Peyer's patch (tissue), 4 donors: Measurements from ENCODE around the gene ZBTB38. TPM values are rescaled to one million over a fixed set of nuclear protein-coding genes. Genes with fewer than 3 reads are reported as not detected.

Experiments
- DNase-seq, 3 donors: peaks; one replicate each; pipeline ENCODE4 v3.0.0-alpha.2; 2017 to 2019
- H3K27ac ChIP-seq, 4 donors: fragments of 200-600 bp; sonication (generic); one replicate each; pipeline ENCODE4 v1.5.1; 2016 to 2019
- H3K27me3 ChIP-seq, 2 donors: fragments of 200-600 bp; sonication (generic); one replicate each; pipeline ENCODE4 v1.5.1; 2019
- H3K36me3 ChIP-seq, 3 donors: fragments of 200-600 bp; sonication (generic); one replicate each; pipeline ENCODE4 v1.5.1; 2016 to 2019
- H3K4me1 ChIP-seq, 4 donors: fragments of 200-600 bp; sonication (generic); one replicate each; pipeline ENCODE4 v1.5.1; 2016 to 2019
- H3K4me3 ChIP-seq, 4 donors: fragments of 200-600 bp; sonication (generic); 1 replicate in 3 of 4; 2 replicates in 1 of 4; pipeline ENCODE4 v1.5.1; 2016 to 2019; ENCODE audit warnings: mild to moderate bottlenecking in 1 of 4
- H3K9me3 ChIP-seq, 4 donors: fragments of 200-600 bp; sonication (generic); one replicate each; pipeline ENCODE4 v1.5.1; 2016 to 2019; ENCODE audit warnings: mild to moderate bottlenecking in 1 of 4
- CTCF ChIP-seq, 6 experiments: fragments of 450-650 bp in 4 of 6; fragments of 200-600 bp in 2 of 6; sonication (generic) in 1 of 6; IDR thresholded peaks; one replicate each; pipeline ENCODE4 v1.5.1; 2017 to 2019; ENCODE audit warnings: antibody characterized with exemption in 6 of 6, mild to moderate bottlenecking in 3 of 6, moderate library complexity in 1 of 6
- POLR2A ChIP-seq, 2 donors: fragments of 450-650 bp; IDR thresholded peaks; one replicate each; pipeline ENCODE4 v1.5.1; 2017; ENCODE audit warnings: antibody characterized with exemption in 2 of 2, mild to moderate bottlenecking in 2 of 2, moderate library complexity in 2 of 2
- total RNA-seq, 4 donors: library from RNA; depleted of rRNA; stranded (reverse); fragments of >200 nt; gene quantifications; one replicate each; pipeline ENCODE4 v1.1.0, GENCODE V29; 2016

Gene ZBTB38
- 100 to 1,000 TPM; 168 to 254 (median 184) TPM for total RNA-seq

DNA sequence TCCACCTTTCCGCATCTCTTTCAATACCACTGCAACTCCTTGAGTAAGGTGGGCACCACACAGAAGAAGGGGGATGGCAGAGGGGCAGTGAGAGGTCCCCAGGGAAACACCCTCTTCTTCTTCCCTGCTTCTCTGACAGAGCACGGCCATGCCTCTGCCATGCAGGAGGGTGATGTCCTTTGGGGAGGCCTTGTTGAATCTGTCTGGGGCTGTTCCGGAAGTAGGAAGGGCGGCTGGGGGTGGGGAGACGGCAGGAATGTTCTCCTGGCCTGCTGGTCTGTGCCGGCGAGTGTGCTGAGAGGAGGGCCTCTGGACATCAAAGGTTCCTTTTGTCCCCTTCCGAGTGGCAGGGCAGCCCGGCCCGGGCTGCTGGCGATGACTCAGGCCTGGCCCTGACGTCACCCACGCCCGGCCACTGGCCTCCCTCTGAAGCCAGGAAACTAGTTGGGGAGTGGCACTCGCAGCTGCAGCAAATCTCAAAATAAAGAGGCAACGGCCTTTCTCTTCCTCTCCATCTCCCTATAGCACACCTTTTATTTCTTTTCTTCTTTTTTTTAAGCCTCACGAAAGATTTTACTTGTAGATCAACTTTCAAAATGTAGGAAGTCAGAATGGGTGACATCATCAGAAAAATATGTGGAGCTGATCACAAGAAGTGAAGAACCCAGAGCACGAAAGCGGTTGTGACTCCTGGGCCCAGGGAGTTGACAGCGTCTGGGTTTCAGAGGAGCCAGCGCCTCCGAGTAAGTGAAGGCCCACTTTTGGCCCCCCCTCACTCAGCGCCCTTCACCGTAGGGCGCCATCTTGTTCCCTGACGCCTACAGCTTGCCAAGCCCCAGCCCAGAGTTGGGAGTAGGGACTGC, at the start of gene ZBTB38:
ZBTB38 (plus strand) TSS at position 443 of the 863 bp plus-strand sequence. CDS start 73,885 bp downstream, outside the sequence.
- TF ChIP-seq POLR2A (IDR thresholded peaks at IDR 0.05) (peak; percentile 13 to 54), CTCF (IDR thresholded peaks at IDR 0.05) (no peak)
- Histone ChIP-seq H3K27ac (peak within 1 kb of the TSS; percentile 63 to 96 (median 82)), H3K9me3 (no peaks in the 10 kb centered on the region), H3K27me3 (no peaks in the 10 kb centered on the region), H3K36me3 (no peaks in the 10 kb centered on the region), H3K4me1 (peaks cover 0 to 30% (median 7%) of the 10 kb centered on the region in 4 donors), H3K4me3 (peak within 1 kb of the TSS; percentile 5 to 33 (median 15))
- DNase-seq: peak in 2 of 3 donors; percentile 91 to 92

DNA sequence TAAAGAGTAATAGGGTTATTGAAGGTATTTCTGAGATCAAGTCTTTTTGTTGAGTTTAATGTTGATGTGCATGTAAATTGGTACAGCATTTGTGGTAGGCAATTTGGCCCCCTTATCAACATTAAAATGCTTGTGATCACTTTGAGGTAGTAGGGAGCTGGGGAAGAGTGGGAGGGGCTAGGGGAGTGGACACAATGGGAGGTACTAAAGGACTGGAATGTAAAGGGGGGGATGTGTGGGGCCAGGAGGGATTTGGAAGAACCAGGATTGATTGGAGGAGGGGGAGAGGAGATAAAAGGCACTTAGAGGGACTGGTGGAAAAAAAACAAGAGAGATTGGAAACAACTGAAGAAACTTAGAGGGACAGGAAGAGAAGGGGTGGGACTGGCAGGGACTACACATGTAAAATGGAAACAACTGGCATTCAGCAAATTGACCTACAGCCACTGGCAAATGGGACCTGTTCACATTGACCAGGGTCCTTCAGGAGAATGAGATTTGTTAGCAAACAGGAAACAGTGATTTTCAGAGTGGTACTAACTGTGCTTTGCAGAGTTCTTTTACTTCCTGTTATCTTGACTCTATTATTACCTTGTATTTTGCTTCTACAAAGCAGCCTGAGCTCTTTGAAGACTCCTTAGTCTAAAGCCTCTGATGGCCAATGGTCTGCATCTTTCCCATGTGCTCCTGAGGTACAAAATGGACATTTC, 47.8 kb upstream of the ZBTB38 start:
- H3K4me3 ChIP-seq: no peak overlapping the region
- H3K4me1 ChIP-seq: no peaks in the 10 kb centered on the region
- no peaks in the 10 kb centered on the region for H3K9me3 ChIP-seq
- H3K36me3 ChIP-seq: no peaks in the 10 kb centered on the region
- DNase-seq: no peak
- TF ChIP-seq POLR2A (IDR thresholded peaks at IDR 0.05): no peak
- no peak for TF ChIP-seq CTCF (IDR thresholded peaks at IDR 0.05)
- no peaks in the 10 kb centered on the region for H3K27me3 ChIP-seq
- peak overlapping the region in 1 of 4 donors; percentile 28 for H3K27ac ChIP-seq

GRCh38 chr3:141321109-141321497, 47.2 kb upstream of the ZBTB38 start:
- no peak for DNase-seq
- no peaks in the 10 kb centered on the region for H3K27me3 ChIP-seq
- no peaks in the 10 kb centered on the region for H3K4me1 ChIP-seq
- TF ChIP-seq CTCF (IDR thresholded peaks at IDR 0.05): no peak
- no peak for TF ChIP-seq POLR2A (IDR thresholded peaks at IDR 0.05)
- H3K4me3 ChIP-seq: no peak overlapping the region
- H3K36me3 ChIP-seq: no peaks in the 10 kb centered on the region
- no peaks in the 10 kb centered on the region for H3K9me3 ChIP-seq
- peak overlapping the region in 1 of 4 donors; percentile 28 for H3K27ac ChIP-seq

DNA sequence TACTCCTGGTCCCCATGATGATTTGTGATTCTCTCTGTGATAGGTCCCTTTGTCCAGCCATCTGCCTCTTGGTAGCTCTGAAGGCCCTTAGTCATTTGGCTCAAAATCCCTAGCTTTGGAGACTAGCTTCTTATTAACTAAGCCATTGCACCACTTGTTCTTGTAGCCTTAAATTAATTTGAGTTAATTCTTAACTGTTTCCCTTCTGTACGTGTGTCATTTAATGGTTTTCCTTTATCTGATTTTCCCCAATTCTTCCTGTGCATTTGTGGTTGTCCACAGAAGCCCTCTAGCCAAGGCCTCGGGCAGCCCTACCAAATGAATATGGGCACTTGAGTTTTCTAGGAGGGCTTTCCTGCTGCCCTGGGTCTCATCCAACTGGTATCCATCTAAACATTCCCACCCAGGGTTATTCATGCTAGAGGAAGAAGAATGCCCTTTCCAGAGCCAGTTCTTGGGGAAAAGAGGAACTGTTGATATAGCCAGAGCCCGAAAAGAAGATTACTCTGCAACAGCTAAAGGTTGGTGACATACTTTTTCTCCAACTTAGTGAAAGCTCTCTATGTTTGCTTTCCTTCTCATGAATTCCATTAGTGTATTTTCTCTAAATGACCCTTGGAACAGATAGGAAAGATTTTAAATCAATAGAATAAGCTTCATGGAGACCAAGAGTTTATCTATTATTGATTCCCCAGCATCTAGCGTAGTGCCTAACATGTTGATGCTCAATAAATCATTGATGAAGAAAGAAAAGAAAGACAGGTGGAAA, 44.2 kb upstream of the ZBTB38 start:
- Histone ChIP-seq H3K9me3 (no peaks in the 10 kb centered on the region), H3K27me3 (no peaks in the 10 kb centered on the region), H3K4me1 (peaks cover 0 to 9% (median 0%) of the 10 kb centered on the region in 4 donors), H3K4me3 (peak overlapping the region in 3 of 4 donors; percentile 3 to 52 (median 35)), H3K36me3 (no peaks in the 10 kb centered on the region), H3K27ac (peak overlapping the region in 2 of 4 donors; percentile 76 to 77)
- TF ChIP-seq POLR2A (IDR thresholded peaks at IDR 0.05) (peak in 1 of 2 donors; percentile 51), CTCF (IDR thresholded peaks at IDR 0.05) (no peak)
- DNase-seq: no peak

GRCh38 chr3:141326123-141326522, 42.2 kb upstream of the ZBTB38 start:
- Histone ChIP-seq H3K4me3 (peak overlapping the region in 2 of 4 donors; percentile 35 to 52), H3K9me3 (no peaks in the 10 kb centered on the region), H3K4me1 (peaks cover 0 to 16% (median 0%) of the 10 kb centered on the region in 4 donors), H3K27me3 (no peaks in the 10 kb centered on the region), H3K36me3 (no peaks in the 10 kb centered on the region), H3K27ac (peak overlapping the region in 3 of 4 donors; percentile 38 to 77 (median 76))
- DNase-seq: peak in 2 of 3 donors; percentile 73 to 77
- TF ChIP-seq POLR2A (IDR thresholded peaks at IDR 0.05): peak; percentile 45 to 74
- TF ChIP-seq CTCF (IDR thresholded peaks at IDR 0.05): peak in 2 of 6 experiments; percentile 13 to 14
